NCI-H69 (cell line): ENCODE data around the gene KBTBD4.

Experiments used
- DNase-seq: peaks from one replicate; lab custom pipeline; 2025; lab: John Stamatoyannopoulos, UW

The KBTBD4 gene

DNA sequence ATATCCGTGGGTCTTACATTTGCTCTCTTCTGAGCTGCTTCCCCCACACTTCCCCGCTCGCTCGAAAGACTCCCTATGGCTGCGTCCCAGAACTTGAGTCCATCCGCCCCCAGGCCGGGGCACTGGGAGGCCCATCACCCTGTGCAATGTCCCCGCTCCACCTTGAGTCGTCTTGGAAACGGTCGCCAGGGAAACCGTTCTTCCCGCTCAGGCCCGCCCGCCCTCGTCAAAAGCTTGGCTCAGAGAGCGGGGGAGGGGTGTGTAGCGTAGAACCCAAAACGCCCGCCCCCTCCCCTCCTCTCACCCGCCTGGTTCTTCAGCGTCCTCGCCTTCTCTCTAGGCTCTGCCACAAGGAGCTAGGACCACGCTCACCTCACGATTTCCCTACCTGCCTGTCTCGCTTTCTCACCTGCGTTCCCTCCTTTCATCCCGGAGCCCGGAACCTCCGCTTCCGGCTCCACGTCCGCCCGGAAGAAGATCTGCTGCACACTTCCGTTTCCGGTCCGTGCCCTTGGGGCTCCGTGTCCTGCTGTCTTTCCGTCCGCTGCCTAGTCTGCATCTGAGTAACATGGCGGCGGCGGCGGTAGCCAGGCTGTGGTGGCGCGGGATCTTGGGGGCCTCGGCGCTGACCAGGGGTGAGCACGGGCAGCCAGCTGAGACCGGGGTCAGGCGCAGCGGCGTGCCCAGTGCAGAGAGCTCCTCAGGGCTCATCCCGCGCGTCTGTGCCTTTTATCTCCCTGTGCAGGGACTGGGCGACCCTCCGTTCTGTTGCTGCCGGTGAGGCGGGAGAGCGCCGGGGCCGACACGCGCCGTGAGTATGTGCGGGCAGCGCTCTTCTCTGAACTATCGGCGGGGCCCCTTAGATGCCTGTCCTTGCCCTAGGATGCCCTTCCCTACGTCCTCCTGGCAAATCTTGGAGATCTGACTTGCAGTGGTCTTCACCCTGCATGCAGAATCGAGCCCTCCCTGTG lies at the start of gene KBTBD4, which contains the start of gene NDUFS3:
TSS of gene KBTBD4 (minus strand) at position 447 of the 971 bp plus-strand sequence. CDS start at position 428, 19 bp downstream.
TSS of gene NDUFS3 (plus strand) at position 551 of the 971 bp plus-strand sequence. CDS start at position 569, 18 bp downstream.
- peak; percentile 98 for DNase-seq

DNA sequence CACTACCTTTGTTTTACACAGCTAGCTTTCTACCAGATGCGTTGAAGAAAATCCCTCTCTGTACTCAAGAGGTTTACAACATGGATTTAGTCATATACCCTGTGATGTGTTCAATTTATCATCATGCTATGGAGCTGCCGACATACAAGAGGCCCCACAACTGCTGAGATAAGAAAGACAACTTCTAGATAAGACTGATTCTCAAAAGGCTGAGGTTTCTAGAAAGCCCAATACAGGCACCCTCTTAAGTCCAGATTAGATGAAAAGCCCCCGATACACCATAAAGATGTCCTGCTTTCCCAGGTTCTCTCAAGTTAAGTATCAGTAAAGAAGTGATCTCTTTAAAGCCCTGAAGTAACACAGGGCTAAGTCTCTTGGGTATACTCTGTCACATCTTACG lies 49.3 kb upstream of the KBTBD4 start:
- DNase-seq, result no peak

DNA sequence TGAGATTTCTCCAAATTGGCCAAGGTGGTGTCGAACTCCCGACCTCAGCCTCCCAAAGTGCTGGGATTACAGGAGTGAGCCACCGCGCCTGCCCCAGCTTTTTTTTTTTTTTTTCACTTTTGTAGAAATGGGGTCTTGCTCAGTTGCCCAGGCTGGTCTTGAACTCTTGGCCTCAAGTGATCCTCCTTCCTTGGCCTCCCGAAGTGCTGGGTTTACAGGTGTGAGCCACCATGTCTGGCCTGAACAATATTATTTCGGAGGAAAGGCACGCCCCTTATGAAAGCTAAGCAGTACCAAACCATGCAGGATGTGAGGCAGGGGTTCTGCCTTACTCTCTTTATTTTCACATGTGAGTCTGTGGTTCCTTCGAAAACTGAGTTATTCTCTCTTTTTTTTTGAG lies 47.5 kb upstream of the KBTBD4 start:
- no peak for DNase-seq

DNA sequence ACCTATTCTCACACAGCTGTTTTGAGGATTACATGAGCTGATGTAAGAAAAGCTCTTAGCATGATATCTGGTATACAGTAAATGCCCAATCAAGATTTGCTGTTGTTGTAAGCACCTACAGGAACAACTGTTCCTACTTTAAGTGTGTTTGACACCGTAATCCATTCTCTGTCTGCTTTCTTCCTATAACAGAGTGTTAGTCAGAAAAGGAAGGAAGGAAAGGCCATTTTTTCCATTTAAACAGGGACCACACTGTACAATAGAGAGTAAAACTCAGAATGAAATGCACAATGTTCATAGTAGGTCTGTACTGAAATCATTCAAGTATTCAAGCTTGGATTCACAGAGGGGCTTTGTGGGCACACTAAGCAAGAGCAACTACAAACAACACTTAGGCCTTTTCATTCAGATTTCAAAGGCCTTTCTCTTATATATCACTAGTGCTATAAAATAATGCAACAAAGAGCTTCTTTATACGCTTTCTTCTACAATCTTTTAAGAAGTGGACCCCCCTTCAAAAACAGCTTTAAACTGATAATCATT lies 42.1 kb upstream of the KBTBD4 start:
- DNase-seq, result no peak

- DNase-seq, result no peak
These were observed 38.6 kb upstream of the KBTBD4 start for GRCh38 chr11:47617417-47617809.

GRCh38 chr11:47616726-47617416 lies 38.1 kb upstream of the KBTBD4 start:
- peak; percentile 53 for DNase-seq

- no peak for DNase-seq
These were observed 36.5 kb upstream of the KBTBD4 start for GRCh38 chr11:47615249-47615648.

DNA sequence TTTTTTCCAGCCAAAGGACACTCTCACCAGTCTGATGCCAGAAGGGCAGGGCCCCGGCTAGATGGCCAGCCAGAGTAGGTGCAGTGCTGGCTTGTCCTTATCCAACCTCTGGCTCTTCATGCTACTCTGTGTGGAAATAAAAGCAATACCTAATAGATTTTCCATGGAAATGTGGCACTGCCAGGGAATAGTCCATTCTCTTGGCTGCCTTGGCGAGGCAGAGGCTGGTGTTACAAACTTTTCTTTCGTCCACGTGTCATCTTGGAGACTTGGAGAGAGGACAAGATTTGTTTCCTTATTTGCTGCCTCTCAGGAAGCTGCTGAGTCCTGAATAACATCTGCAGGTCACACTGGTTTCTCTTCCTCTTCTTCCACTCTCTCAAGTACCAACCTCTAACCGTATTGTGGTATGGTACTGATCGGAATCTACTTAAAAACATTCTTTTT lies 32.6 kb upstream of the KBTBD4 start:
- no peak for DNase-seq

- no peak for DNase-seq
These were observed 30.9 kb upstream of the KBTBD4 start for GRCh38 chr11:47609675-47610074.

DNA sequence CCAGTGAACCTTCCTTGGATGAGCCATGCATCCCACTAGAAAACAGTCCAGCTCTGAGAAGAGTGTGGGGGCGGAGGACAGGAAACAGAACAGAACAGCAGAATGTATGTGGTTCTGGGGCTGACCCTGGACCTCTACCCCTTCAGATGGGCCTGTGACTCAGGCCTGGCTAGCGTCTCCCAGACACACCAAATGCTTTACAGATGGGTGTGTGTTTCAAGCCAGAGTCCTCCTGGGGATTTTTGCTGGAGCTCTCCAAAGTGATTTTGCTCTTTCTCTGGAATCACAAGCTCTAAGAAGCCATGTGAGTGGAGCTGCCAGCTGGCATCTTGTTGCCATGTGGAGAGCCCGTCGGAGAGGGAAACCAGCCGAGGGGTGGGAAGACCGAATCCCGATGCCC lies 28.6 kb upstream of the KBTBD4 start:
- DNase-seq, result no peak

DNA sequence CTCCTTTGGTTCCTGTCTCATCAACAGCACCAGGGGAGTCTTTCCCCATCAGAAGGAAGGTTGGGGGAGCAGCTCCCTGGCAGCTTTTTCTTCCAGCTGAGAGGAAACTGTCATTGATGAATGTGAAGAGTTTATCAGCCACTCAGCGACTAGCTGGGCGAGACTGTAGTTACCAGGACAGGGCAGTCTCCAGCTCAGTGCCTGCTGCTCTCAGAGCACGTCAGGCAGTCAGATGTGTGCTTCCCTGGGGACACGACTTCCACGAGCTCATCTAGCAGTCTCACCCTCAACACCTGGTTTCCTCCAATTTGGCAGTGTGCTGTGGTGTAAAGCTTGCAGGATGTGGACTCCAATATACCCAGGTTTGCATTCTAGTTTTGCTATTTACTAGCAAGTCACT lies 28.0 kb upstream of the KBTBD4 start:
- peak; percentile 16 for DNase-seq

DNA sequence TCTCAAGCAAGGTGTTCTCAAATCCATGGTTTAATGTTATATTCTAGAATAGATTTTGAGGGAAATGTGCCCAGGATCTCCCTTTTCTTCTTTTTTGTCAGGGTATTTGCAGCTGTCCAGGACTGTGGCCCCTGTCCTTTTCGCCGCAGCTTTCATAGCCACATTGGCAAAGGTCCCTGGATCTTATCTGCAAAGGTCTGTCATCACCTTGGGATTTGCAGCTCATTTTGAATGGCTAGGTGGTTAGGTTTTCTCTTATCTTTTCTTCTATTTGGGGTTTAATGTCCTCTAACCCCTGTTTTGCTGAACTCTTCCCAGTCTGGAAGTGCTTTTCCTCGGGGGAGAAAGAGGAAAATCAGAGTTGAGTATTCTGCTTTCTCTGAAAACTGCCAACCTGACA lies 27.2 kb upstream of the KBTBD4 start:
- DNase-seq, result no peak

GRCh38 chr11:47603295-47603694 lies 24.5 kb upstream of the KBTBD4 start:
- no peak for DNase-seq

DNA sequence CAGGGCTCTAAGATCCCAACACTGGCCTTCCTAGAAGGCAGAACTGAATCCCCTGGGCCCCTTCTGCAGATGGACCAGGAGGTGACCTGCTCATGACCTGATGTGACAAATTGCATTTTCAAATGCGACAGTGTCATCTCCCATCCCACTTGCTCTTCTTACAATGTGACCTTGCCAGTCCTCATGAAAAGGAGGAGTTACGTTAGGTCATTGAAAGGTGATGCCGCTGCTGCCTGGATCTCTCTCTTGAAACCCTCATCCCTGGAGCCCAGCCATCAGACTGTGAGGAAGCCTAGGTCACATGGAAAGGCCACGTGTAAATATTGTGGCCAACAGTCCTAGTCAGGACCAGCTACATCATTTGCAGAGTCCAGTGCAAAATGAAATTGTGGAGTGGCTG lies 21.1 kb upstream of the KBTBD4 start:
- no peak for DNase-seq

DNA sequence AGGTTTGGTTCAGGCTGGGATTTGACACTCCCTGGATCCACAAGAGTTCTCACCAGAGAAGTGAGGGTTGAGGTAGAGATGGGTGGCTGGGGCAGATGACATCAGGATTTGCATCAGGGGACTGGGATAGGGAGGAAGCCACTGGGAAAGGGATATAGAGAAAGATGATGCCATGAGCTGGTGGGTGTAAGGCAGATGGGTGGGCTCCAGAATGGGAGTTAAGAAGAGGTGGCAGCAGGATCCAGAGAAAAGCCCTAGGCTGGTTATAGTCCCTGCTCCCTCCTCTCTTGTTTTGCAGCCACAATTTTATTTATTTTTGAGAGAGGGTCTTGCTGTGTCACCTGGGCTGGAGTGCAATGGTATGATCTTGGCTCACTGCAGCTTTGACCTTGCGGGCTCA lies 17.2 kb upstream of the KBTBD4 start:
- DNase-seq, result no peak

- no peak for DNase-seq
These were observed 16.3 kb upstream of the KBTBD4 start for GRCh38 chr11:47595029-47595428.

DNA sequence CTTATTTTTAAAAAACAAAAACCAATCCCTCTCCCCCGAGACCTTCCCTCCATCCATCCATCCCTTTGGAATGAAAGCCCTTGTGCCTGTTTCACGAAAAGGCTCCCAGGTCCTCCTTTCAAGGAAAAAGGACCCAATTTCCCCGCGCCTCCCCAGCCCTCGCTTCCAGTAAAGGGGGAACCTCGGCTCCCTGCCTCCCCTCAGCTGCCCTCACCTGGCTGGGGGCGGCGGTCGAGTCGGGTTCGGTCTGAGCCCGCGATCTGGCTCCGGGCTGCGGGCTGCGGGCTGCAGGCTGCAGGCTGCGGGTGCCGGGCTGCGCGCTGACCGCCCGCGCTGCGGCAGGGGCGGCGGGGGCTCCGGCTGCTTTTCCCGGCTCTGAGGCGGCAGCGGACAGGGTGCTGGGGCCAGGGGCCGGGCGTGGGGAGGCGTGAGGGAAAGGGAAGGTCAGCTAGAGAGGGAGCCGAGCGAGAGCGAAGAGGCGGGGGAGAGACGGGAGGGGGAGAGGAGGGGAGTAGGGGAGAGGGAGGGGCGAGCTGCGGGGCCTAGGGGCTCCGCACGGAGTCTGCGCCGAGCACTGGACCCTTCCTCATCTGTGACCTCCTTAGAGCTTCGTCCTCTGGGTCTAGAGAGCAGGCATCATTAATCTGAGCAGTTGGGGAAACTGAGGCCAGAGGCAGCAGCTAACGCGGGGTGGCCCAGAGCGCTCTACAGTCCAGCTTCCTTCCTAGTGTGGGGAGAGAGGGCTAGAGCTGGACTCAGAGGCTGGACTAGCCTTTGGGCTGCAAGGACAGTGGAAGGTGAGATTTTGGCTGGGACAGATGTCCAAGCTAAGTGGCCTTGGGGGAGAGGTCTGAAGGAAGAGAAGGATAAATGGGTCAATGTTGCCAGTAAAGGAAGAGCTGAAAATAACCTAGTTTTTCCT lies 15.4 kb upstream of the KBTBD4 start, which contains the start of gene C1QTNF4:
TSS of gene C1QTNF4 (minus strand) at position 478 of the 922 bp plus-strand sequence. CDS start 3,601 bp downstream, outside the sequence.
- DNase-seq, result peak; percentile 46

GRCh38 chr11:47593492-47593933 lies 14.7 kb upstream of the KBTBD4 start:
- DNase-seq, result no peak

DNA sequence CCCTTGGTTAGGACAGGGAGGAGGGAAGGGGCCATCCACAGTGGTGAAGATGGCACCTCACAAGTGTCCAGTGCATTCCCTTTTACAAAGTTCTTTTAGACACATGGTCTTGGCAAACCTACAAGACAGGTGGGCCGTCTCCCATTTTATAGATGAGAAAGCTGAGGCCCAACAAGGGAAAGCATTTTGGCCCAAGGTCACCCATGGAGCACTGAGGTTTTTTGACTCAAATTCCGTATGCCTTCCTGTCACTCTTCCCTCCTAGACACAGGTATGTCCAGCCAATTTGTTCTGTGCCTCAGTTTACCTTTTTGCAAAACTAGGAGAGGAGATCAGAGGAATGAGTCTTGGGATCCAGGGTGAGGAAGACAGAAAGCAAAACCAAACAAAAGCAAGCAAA lies 14.2 kb upstream of the KBTBD4 start:
- no peak for DNase-seq

DNA sequence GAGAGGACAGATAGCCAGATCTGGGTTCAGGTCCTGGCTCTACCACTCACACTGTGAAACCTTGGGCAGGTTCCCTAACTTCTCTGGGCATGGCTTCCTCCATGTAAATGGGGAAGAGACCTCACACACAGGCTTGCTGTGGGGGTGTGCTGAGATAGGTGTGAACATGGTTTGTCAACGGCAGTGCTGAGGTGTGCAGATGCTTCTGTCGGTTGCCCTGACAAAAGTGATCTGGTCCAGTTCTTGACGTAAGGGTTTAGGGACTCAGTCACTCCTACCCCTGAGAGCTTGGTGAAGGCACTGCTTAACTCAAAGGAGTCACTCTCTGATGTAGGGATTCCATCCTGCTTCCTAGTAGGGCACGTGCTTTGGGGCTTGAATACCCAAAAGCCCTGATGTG lies 13.5 kb upstream of the KBTBD4 start:
- DNase-seq, result no peak

DNA sequence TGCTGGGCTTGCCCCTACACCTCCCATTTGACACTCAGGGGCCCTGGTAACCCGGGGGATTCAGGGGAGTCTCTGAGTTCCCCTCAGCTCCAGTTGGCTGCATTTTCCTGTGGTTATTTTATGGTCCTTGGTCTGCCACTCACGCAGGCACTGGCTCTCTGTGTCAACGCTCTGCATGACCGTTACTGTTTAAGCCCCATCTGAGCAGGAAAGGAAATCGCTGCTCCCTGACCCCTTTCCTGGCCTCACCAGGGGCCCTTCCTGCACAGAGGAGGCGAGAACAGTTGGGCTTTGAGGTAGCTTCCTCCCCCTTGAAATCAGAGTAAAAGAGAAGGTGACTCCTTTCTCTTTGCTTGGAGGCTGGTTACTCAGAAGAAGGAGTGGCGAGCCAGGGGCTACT lies 13.0 kb upstream of the KBTBD4 start:
- no peak for DNase-seq
